Activated CD8-positive, alpha-beta memory T cell treated with anti-CD3 and anti-CD28 coated beads, Interleukin-2, amount 50 U/mL, for 1 hour (primary cell): ENCODE measurements around the gene S100A5.
A peak's percentile ranks its signal among the peaks of the same experiment; 100 is the strongest.
"Not testable (repeated sequence)": the region's sequence is repeated elsewhere in the genome, so short reads cannot be mapped to it uniquely, and the experiment has no call there.

Experiments
- DNase-seq: peaks from one replicate; pipeline ENCODE4 v3.0.0-alpha.2; 2020; ENCODE audit errors: extremely low read depth

Gene S100A5

GRCh38 chr1:153533689-153534201 is 7.0 kb downstream of the S100A5 start:
- DNase-seq, result no peak

GRCh38 chr1:153532769-153533599 is 7.8 kb downstream of the S100A5 start:
- DNase-seq, result no peak

GRCh38 chr1:153532181-153532580 is 8.6 kb downstream of the S100A5 start:
- no peak for DNase-seq

- no peak for DNase-seq
Measured at GRCh38 chr1:153531638-153532037, 9.1 kb downstream of the S100A5 start.

- DNase-seq, result no peak
Measured at GRCh38 chr1:153527683-153528040, 13.1 kb downstream of the S100A5 start.

GRCh38 chr1:153527023-153527682 is 13.6 kb downstream of the S100A5 start:
- no peak for DNase-seq

GRCh38 chr1:153526132-153526543 is 14.6 kb downstream of the S100A5 start:
- no peak for DNase-seq

GRCh38 chr1:153525088-153525728 is 15.5 kb downstream of the S100A5 start:
- no peak for DNase-seq

- not testable (repeated sequence) for DNase-seq
Measured at GRCh38 chr1:153522353-153523048, 18.2 kb downstream of the S100A5 start.

- DNase-seq, result not testable (repeated sequence)
Measured at GRCh38 chr1:153521808-153522207, 18.9 kb downstream of the S100A5 start.

GRCh38 chr1:153520818-153521476 is 19.8 kb downstream of the S100A5 start:
- DNase-seq, result no peak

GRCh38 chr1:153520137-153520691 is 20.5 kb downstream of the S100A5 start:
- not testable (repeated sequence) for DNase-seq

GRCh38 chr1:153519242-153519641 is 21.5 kb downstream of the S100A5 start:
- no peak for DNase-seq

- DNase-seq, result no peak
Measured at GRCh38 chr1:153515504-153516394, 25.0 kb downstream of the S100A5 start.

- DNase-seq, result no peak
Measured at GRCh38 chr1:153513666-153514065, 27.1 kb downstream of the S100A5 start.

- no peak for DNase-seq
Measured at GRCh38 chr1:153513023-153513422, 27.7 kb downstream of the S100A5 start.

- DNase-seq, result peak; percentile 50
Measured at GRCh38 chr1:153510984-153511410, 29.7 kb downstream of the S100A5 start.

- DNase-seq, result no peak
Measured at GRCh38 chr1:153509729-153510354, 30.9 kb downstream of the S100A5 start.

GRCh38 chr1:153509036-153509435 is 31.7 kb downstream of the S100A5 start:
- no peak for DNase-seq
